HG02678 (cell line): ENCODE measurements around the gene LEFTY2.
A peak's percentile ranks its signal among the peaks of the same experiment; 100 is the strongest.
"Not testable (repeated sequence)": the region's sequence is repeated elsewhere in the genome, so short reads cannot be mapped to it uniquely, and the experiment has no call there.

ENCODE experiments used
- ATAC-seq: cut with Tn5 transposase; IDR thresholded peaks from one replicate; pipeline ENCODE4 v1.9.1; 2021; ENCODE audit warnings: mild to moderate bottlenecking, moderate library complexity; ENCODE audit not compliant: unreplicated experiment

LEFTY2 gene

DNA sequence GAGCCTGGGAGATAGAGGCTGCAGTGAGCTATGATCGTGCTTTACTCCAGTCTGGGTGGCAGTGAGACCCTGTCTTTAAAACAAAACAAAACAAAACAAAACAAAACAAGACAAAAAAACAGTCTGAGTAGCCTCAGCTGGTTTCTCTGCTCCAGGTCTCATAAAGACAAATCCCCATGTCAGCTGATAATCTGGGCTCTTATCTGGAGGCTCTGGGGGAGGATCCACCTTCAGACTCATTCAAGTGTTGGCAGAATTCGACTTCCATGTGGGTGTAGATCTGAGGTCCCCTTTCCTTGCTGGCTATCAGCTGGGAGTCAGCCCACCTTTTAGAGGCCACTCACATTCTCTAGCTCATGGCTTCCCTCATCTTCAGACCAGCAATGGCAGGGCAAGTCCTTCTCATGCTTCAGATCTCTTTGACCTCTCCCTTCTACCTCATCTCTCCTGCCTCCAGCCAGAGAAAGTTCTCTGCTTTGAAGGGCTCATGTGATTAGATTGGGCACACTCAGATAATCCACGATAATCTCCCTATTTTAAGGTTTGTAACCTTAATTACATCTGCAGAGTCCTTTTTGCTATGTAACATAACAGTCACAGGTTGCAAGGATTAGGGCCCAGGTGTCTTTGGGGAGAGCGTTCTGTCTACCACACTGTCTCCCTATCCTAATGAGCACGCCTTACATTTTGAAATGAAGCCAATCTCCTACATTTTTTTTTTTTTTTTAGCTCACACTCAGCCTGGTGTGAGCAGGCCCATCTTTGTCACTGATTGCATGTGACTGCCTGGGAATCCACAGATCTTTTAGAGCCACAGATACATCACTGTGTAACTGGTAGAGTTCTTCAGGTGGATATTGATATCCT lies 9.5 kb downstream of the LEFTY2 start:
- no peak for ATAC-seq

DNA sequence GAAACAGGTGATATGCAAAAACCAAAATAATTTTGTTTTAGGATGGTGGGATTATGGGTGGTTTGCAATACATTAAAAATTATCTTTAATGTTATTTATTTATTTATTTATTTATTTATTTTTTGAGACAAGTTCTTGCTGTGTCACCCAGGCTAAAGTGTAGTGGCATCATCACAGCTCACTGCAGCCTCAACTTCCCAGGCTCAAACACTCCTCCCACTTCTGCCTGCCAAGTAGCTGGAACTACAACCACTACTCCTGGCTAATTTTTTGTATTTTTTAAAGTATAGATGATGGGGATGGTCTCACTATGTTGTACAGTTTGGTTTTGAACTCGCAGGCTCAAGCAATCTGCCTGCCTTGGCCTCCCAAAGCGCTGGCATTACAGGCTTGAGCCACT lies 10.5 kb downstream of the LEFTY2 start:
- ATAC-seq, result no peak

DNA sequence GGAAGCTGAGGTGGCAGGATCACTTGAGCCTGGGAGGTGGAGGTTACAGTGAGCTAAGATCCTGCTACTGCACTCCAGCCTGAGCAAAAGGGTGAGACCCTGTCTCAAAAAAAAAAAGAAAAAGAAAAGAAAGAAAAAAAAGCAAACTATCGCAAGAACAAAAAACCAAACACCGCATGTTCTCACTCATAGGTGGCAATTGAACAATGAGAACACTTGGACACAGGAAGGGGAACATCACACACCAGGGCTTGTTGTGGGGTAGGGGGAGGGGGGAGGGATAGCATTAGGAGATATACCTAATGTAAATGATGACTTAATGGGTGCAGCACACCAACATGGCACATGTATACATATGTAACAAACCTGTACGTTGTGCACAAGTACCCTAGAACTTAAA lies 11.6 kb downstream of the LEFTY2 start:
- ATAC-seq, result not testable (repeated sequence)

GRCh38 chr1:225928186-225929175 lies 12.5 kb downstream of the LEFTY2 start:
- ATAC-seq, result no peak

GRCh38 chr1:225926551-225927113 lies 14.4 kb downstream of the LEFTY2 start:
- no peak for ATAC-seq

- peak; percentile 96 for ATAC-seq
Observed at GRCh38 chr1:225923692-225924555, 17.1 kb downstream of the LEFTY2 start, which contains the start of gene PYCR2. Gene PYCR2, minus strand, starts transcription at chr1:225924250. Its CDS starts 140 bp downstream, at chr1:225924110.

- no peak for ATAC-seq
Observed at GRCh38 chr1:225923381-225923691, 17.7 kb downstream of the LEFTY2 start.

DNA sequence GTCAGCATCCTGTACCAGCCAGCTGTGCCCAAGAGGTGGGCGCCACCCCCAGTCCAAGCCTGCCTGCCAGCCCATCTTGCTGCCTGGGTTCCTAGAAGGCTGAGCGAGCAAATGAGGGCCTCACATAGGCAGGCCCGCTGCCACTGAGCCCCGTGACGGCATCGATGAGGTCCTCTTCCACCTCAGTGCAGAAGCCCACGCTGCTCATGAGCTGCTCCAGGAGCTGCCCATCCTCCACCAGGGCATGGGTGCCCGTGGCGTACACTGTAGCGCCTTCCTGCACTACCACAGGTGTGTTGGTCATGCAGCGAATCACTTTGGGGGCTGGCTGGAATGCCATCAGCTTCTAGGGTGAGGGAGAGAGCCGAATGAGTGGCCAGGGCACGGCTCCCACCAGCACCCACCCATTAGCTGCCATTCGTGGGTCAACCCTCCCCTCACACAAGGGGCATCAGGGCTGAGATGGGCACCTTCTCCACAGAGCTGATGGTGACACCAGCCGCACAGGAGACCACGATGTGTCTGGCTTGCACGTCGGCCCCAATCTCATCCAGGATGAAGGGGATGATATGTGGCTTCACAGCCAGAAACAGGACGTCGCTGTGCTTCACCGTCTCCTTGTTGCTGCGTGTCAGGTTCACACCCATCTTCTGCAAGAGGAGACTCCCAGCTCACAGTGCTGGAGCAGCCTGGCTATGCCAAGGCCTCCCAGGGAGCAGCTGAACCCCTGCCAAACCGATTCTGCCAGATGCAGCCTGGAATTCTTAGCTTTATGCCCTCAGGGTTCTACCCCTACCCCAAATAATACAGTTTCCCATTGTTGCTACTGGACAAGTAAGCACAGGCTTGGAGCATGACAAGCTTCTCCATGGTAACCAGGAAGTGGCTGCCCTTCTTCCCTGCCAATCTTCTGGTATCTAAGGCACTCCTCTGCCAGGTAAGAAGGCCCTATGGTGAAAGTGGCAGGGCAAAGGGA lies 19.0 kb downstream of the LEFTY2 start:
- ATAC-seq, result no peak

GRCh38 chr1:225919906-225920305 lies 21.1 kb downstream of the LEFTY2 start:
- no peak for ATAC-seq

- ATAC-seq, result no peak
Observed at GRCh38 chr1:225918280-225918679, 22.7 kb downstream of the LEFTY2 start.

- ATAC-seq, result no peak
Observed at GRCh38 chr1:225917536-225917935, 23.5 kb downstream of the LEFTY2 start.

GRCh38 chr1:225917101-225917500 lies 23.9 kb downstream of the LEFTY2 start:
- no peak for ATAC-seq

- no peak for ATAC-seq
Observed at GRCh38 chr1:225915538-225915991, 25.5 kb downstream of the LEFTY2 start.

DNA sequence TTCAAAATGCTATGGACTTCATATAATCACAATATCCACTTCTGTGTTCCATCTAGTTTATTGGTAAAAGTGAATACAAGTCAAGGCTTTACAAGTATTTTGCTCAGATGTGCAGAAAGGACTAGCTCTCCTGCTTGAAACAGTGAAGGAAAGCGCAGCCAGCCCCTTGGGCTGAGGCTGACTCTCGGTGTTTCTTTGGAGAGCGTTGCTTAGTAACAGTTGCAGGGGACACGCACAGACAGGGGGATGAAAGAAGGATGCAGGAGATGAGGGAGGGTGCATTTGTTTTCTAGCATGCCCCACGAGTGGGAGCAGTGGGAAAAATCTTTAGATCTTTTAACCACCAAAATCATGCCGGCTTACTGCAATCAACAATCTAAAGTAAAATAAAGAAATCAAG lies 26.1 kb downstream of the LEFTY2 start:
- no peak for ATAC-seq

DNA sequence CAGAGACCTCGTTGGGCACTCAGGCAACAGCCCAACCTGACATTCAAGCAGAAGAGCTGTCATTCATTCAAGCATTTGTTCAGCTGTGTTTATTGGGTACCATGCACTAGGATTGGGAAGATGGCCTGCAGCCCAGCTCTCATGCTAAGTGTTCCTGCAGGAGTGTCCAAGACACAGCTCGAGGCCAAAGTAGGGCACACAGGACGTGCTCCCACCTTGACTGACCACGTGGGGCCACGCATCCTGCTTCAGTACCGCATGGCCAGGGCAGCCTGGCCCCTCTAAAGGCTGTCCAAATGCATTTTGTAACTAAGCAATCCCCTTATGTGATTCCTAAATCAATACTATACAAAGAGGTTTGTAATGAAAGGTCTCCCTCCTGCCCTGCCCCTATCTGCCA lies 26.6 kb downstream of the LEFTY2 start:
- ATAC-seq, result no peak

GRCh38 chr1:225911191-225912130 lies 29.6 kb downstream of the LEFTY2 start:
- peak; percentile 93 for ATAC-seq

GRCh38 chr1:225909477-225909876 lies 31.5 kb downstream of the LEFTY2 start:
- no peak for ATAC-seq

DNA sequence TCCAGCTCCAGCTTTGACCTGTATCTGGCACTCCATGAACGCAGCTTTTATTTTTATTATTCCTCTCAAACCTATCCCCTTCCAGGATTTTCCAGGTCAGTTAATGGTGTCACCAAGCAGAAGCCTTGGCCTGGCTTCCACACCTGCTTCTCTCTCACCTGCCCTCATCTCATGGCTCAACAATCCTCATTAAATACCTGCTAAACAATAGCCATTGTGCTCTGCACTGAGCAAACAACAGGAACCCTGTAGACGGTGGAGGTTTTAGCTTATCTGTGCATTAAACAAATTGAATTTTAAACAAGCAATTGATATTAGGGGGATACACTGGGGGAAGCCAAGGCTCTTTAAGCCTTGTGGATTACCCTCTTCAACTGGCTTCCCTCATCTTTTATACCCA lies 32.2 kb downstream of the LEFTY2 start:
- no peak for ATAC-seq
